Neural cell (in vitro differentiated cells): ENCODE results near the gene SKI.

Experiments
- CTCF ChIP-seq: fragments of 450-650 bp; IDR thresholded peaks from 2 replicates; pipeline ENCODE4 v1.5.1; 2014; ENCODE audit warnings: antibody characterized with exemption, mild to moderate bottlenecking, moderate library complexity; ENCODE audit not compliant: poor library complexity, severe bottlenecking
- EZH2 ChIP-seq: fragments of 200-600, 300-800 bp; shearing (Covaris generic), sonication (generic); IDR thresholded peaks from 2 replicates; pipeline ENCODE4 v1.6.1; 2014; ENCODE audit warnings: antibody characterized with exemption, low read length, borderline replicate concordance, mild to moderate bottlenecking; ENCODE audit not compliant: insufficient read depth, poor library complexity, severe bottlenecking
- POLR2AphosphoS5 ChIP-seq: IDR thresholded peaks from 2 replicates; pipeline ENCODE4 v1.6.1; 2012
- SMC3 ChIP-seq: fragments of 450-650 bp; conservative IDR thresholded peaks from 2 replicates; pipeline ENCODE4 v1.6.1; 2014; ENCODE audit warnings: antibody characterized with exemption, mild to moderate bottlenecking, moderate library complexity; ENCODE audit not compliant: poor library complexity
- TAF1 ChIP-seq: IDR thresholded peaks from 2 replicates; pipeline ENCODE4 v1.6.1; 2012; ENCODE audit warnings: low read depth

- TF ChIP-seq TAF1 (no peak), POLR2AphosphoS5 (no peak), CTCF (no peak), EZH2 (no peak), SMC3 (no peak)
Measured at GRCh38 chr1:2201062-2201461, 27.1 kb upstream of the SKI start.
